ENCODE measurements around the gene NALCN. TPM values are rescaled to one million over a fixed set of nuclear protein-coding genes. Genes with fewer than 3 reads are reported as not detected.

NALCN gene
- total RNA-seq, 2 experiments from 2014 or later: not detected

DNA sequence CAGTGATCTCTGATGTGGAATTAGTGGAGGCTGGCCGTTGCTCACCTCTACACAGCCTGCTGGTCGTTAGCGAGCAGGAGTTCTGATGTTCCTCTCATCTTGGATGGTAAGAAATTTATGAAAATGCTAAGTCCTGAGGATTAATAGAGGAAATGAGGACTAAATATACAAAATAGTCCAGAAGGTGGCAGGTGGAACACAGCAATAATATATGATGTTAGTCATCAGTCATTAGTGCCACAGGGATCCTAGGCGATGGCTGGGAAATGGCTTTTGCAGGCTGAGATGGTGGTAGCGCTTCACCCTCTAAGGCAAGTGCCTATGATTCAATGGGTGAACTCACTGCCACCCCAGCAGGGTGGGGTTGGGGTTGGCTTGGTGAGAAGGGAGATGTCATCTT, 403.1 kb downstream of the NALCN start:
- H3K4me1 Mint-ChIP-seq (ENCODE audit: low read depth): no peaks in the 10 kb centered on the region
- no peak overlapping the region for H3K4me3 Mint-ChIP-seq
- H3K36me3 Mint-ChIP-seq: no peaks in the 10 kb centered on the region
- POLR2A ChIA-PET: no interaction called here
- H3K27ac Mint-ChIP-seq: no peak overlapping the region
- DNase-seq: no peak
- intact Hi-C loops (cut with micrococcal nuclease): no loop called here
- CTCF ChIA-PET: no interaction called here
- H3K27me3 Mint-ChIP-seq: peaks cover 19% of the 10 kb centered on the region
- no peaks in the 10 kb centered on the region for H3K9me3 Mint-ChIP-seq

DNA sequence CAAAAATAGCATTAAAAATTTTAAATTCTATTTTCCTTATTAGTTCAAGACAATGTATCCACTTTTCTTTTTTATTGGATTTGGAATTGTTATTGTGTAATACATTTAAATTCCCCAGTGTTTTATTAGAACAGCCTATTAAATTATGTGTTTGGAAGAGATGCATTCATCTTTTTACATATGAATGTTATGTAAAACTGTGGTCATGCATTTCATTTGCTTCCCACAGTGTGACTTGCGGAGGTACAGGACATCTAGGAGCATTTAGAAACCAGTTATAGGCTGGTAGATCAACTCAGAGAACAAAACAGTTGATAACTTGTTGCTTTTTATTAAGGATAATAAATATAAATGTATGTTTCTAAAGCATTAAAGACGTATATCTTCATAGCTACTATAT, 406.2 kb downstream of the NALCN start:
- peaks cover 15% of the 10 kb centered on the region for H3K27me3 Mint-ChIP-seq
- no peak for DNase-seq
- intact Hi-C loops (cut with micrococcal nuclease): no loop called here
- H3K36me3 Mint-ChIP-seq: no peaks in the 10 kb centered on the region
- no peaks in the 10 kb centered on the region for H3K4me1 Mint-ChIP-seq (ENCODE audit: low read depth)
- no peak overlapping the region for H3K4me3 Mint-ChIP-seq
- H3K9me3 Mint-ChIP-seq: no peaks in the 10 kb centered on the region
- no peak overlapping the region for H3K27ac Mint-ChIP-seq
- CTCF ChIA-PET: interaction anchor here (0.7 kb wide), 1 partner anchor 15 kb away, joined by 3 read pairs; no protein-coding TSS in a partner anchor
- POLR2A ChIA-PET: no interaction called here

DNA sequence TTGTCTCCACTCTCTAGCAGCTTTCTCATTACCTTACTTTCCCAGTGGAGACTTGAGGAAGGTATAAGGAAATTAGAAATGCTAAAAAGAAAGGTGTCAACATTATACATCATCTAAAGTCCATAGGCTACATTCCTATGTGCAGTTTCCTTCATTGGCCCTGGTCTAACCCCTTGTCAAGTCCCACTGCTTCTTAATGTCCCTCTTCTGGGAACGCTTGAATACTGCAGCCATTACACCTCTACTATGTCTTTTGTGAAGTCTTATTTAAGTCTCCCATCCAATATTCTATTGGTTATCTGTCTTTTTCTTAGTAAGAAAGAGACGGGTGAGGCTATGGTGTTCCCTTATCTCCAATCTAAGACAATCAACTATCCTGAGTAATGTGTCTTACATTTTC, 409.1 kb downstream of the NALCN start:
- intact Hi-C loops (cut with micrococcal nuclease): no loop called here

More for the DNA sequence above, 409.1 kb downstream of the NALCN start:
- H3K4me3 Mint-ChIP-seq: no peak overlapping the region
- H3K27me3 Mint-ChIP-seq: peaks cover 8% of the 10 kb centered on the region
- CTCF ChIA-PET: no interaction called here
- no peak for DNase-seq
- no peaks in the 10 kb centered on the region for H3K4me1 Mint-ChIP-seq (ENCODE audit: low read depth)
- H3K36me3 Mint-ChIP-seq: no peaks in the 10 kb centered on the region
- H3K9me3 Mint-ChIP-seq: no peaks in the 10 kb centered on the region
- POLR2A ChIA-PET: no interaction called here
- no peak overlapping the region for H3K27ac Mint-ChIP-seq

Other genes with a start within 250 kb of the NALCN start
- gene ITGBL1, start 36.2 kb upstream of the NALCN start, total RNA-seq: not detected

All from activated CD4-positive, alpha-beta memory T cell treated with anti-CD3 and anti-CD28 coated beads for 36 hours (primary cell).